IMR-90 (cell line): ENCODE results near the gene WDR11. TPM values are rescaled to one million over a fixed set of nuclear protein-coding genes. Genes with fewer than 3 reads are reported as not detected.
A peak's percentile ranks its signal among the peaks of the same experiment; 100 is the strongest.

ENCODE experiments used
- ATAC-seq: fragments of 200-7000 bp; cut with Tn5 transposase; 2 replicates; pipeline ENCODE4 v1.9.1; 2020; ENCODE audit warnings: low read depth, mild to moderate bottlenecking, moderate library complexity
- BruUV-seq: library from RNA; stranded (reverse); fragments of 400-500 nt; replicated peaks from 2 replicates; lab custom pipeline; 2021; lab: Mats Ljungman, UMichigan
- CTCF ChIA-PET: fragments of 300-600 bp; formaldehyde crosslinking; extraction: SDS; loops from one replicate; lab custom pipeline; 2021; ENCODE audit warnings: antibody characterized with exemption; lab: Yijun Ruan, JAX
- POLR2A ChIA-PET: fragments of 300-600 bp; sonication (Branson Sonifier 250); formaldehyde crosslinking; loops from one replicate; lab custom pipeline; 2022; ENCODE audit warnings: antibody characterized with exemption; ENCODE audit not compliant: unreplicated experiment; lab: Charles Lee
- DNase-seq: peaks from one replicate; pipeline ENCODE4 v3.0.0; 2013
- H2AFZ ChIP-seq: replicated peaks from 2 replicates; pipeline ENCODE3; 2013; ENCODE audit warnings: low read length, mild to moderate bottlenecking; ENCODE audit not compliant: poor library complexity
- H2AK5ac ChIP-seq: 2 replicates; pipeline ENCODE4 v1.6.1; 2013; ENCODE audit warnings: low read depth, low read length, inconsistent platforms
- H2AK9ac ChIP-seq: replicated peaks from 2 replicates; pipeline ENCODE3; 2013; ENCODE audit warnings: mild to moderate bottlenecking, low read depth, low read length, moderate library complexity; ENCODE audit not compliant: poor library complexity
- H2BK120ac ChIP-seq: 2 replicates; pipeline ENCODE4 v1.6.1; 2013; ENCODE audit warnings: low read depth, low read length, inconsistent platforms
- H2BK15ac ChIP-seq: 3 replicates; pipeline ENCODE4 v1.6.1; 2013; ENCODE audit warnings: low read depth, low read length, inconsistent platforms
- H2BK20ac ChIP-seq: 2 replicates; pipeline ENCODE4 v1.6.1; 2013; ENCODE audit warnings: low read depth, mild to moderate bottlenecking, inconsistent platforms, low read length, moderate library complexity
- H2BK5ac ChIP-seq: 2 replicates; pipeline ENCODE4 v1.6.1; 2013; ENCODE audit warnings: mild to moderate bottlenecking, low read depth, low read length, inconsistent platforms; ENCODE audit not compliant: poor library complexity, severe bottlenecking
- H3K14ac ChIP-seq: replicated peaks from 2 replicates; pipeline ENCODE4 v1.6.1; 2013; ENCODE audit warnings: low read depth, low read length, inconsistent platforms
- H3K18ac ChIP-seq: 2 replicates; pipeline ENCODE4 v1.6.1; 2013; ENCODE audit warnings: low read depth, low read length, control low read depth
- H3K23ac ChIP-seq: 2 replicates; pipeline ENCODE4 v1.6.1; 2013; ENCODE audit warnings: low read depth, low read length, inconsistent platforms
- H3K27ac ChIP-seq: 2 replicates; pipeline ENCODE4 v1.5.1; 2013; ENCODE audit warnings: mild to moderate bottlenecking, control low read depth, low read length; ENCODE audit not compliant: insufficient read depth
- H3K27me3 ChIP-seq: 2 replicates; pipeline ENCODE4 v1.6.1; 2013; ENCODE audit warnings: low read length; ENCODE audit not compliant: control insufficient read depth, insufficient read depth
- H3K36me3 ChIP-seq: 2 replicates; pipeline ENCODE4 v1.6.1; 2013; ENCODE audit warnings: low read length, mixed read lengths; ENCODE audit not compliant: control insufficient read depth, insufficient read depth
- H3K4ac ChIP-seq: 2 replicates; pipeline ENCODE4 v1.6.1; 2013; ENCODE audit warnings: low read depth, low read length, inconsistent platforms
- H3K4me1 ChIP-seq: 2 replicates; pipeline ENCODE4 v1.6.1; 2013; ENCODE audit warnings: low read length, mixed read lengths; ENCODE audit not compliant: control insufficient read depth, insufficient read depth
- H3K4me2 ChIP-seq: 2 replicates; pipeline ENCODE4 v1.6.1; 2013; ENCODE audit warnings: low read depth, mild to moderate bottlenecking, control low read depth, low read length, moderate library complexity
- H3K4me3 ChIP-seq: 2 replicates; pipeline ENCODE4 v1.5.1; 2013; ENCODE audit warnings: low read depth, mild to moderate bottlenecking, control low read depth, low read length, moderate library complexity; ENCODE audit not compliant: insufficient read depth
- H3K56ac ChIP-seq: 2 replicates; pipeline ENCODE4 v1.6.1; 2013; ENCODE audit warnings: low read length, inconsistent platforms; ENCODE audit not compliant: insufficient read depth; ENCODE audit errors: extremely low read depth
- H3K79me1 ChIP-seq, 2 experiments: 2 replicates each; pipeline ENCODE4 v1.6.1; 2013; ENCODE audit warnings: low read length in 2 of 2, inconsistent platforms in 1 of 2, low read depth in 1 of 2
- H3K9ac ChIP-seq: 2 replicates; pipeline ENCODE4 v1.6.1; 2013; ENCODE audit warnings: low read depth, low read length, control low read depth
- H3K9me1 ChIP-seq: 2 replicates; pipeline ENCODE4 v1.6.1; 2013; ENCODE audit warnings: low read length, inconsistent platforms; ENCODE audit not compliant: insufficient read depth
- H3K9me3 ChIP-seq: 2 replicates; pipeline ENCODE4 v1.6.1; 2013; ENCODE audit warnings: low read length; ENCODE audit not compliant: control insufficient read depth, insufficient read depth
- H4K20me1 ChIP-seq: 2 replicates; pipeline ENCODE4 v1.6.1; 2013; ENCODE audit warnings: low read length, inconsistent platforms; ENCODE audit not compliant: insufficient read depth
- H4K5ac ChIP-seq: 2 replicates; pipeline ENCODE4 v1.6.1; 2013; ENCODE audit warnings: mild to moderate bottlenecking, low read depth, low read length, control low read depth
- H4K8ac ChIP-seq, 2 experiments: 2 replicates each; pipeline ENCODE4 v1.6.1; 2013; ENCODE audit warnings: low read depth in 2 of 2, low read length in 2 of 2, control low read depth in 1 of 2, inconsistent platforms in 1 of 2
- H4K91ac ChIP-seq: 2 replicates; pipeline ENCODE4 v1.6.1; 2013; ENCODE audit warnings: low read depth, low read length, inconsistent platforms; ENCODE audit not compliant: insufficient read depth
- CTCF ChIP-seq: conservative IDR thresholded peaks from 2 replicates; pipeline ENCODE4 v1.5.1; 2012; ENCODE audit warnings: mild to moderate bottlenecking, low read depth, low read length, improper control_type of control experiment
- MAZ ChIP-seq: IDR thresholded peaks from 2 replicates; pipeline ENCODE4 v1.6.1; 2012; ENCODE audit warnings: low read depth, mild to moderate bottlenecking, low read length, improper control_type of control experiment, moderate library complexity, borderline replicate concordance
- WGBS, 2 experiments: methylation state at CpG; one replicate each; pipeline versions ENCODE4 v1.1.5 to v1.1.7; 2013; ENCODE audit warnings: missing lambda C conversion rate in 2 of 2; ENCODE audit not compliant: insufficient read length in 1 of 2; ENCODE audit errors: extremely low coverage in 2 of 2; 5-methylcytosine and 5-hydroxymethylcytosine counted together
- dilution Hi-C: fragments of 300-500 bp; cut with HindIII; formaldehyde crosslinking; loops from one replicate; pipeline ENCODE4 v1.14.3; 2018; ENCODE audit warnings: low sequenced_read_pairs; ENCODE audit not compliant: unreplicated experiment
- in situ Hi-C: fragments of 300-500 bp; cut with MboI; formaldehyde crosslinking; loops from 3 replicates; pipeline ENCODE4 v1.14.3; 2019; ENCODE audit warnings: low sequenced_read_pairs, inconsistent platforms, mixed read lengths
- intact Hi-C: fragments of 100-400 bp; cut with micrococcal nuclease; formaldehyde crosslinking; loops from 2 replicates; pipeline ENCODE4 v1.10.0; 2022
- polyA plus RNA-seq, 3 experiments: library from polyadenylated mRNA; depleted of rRNA; stranded (reverse); fragments of >200 nt; gene quantifications; 2 replicates each; pipeline ENCODE4 v1.2.3, GENCODE V29; 2012; ENCODE audit warnings: low replicate concordance in 1 of 3
- total RNA-seq: library from RNA; depleted of rRNA; stranded (reverse); fragments of >200 nt; gene quantifications from 2 replicates; pipeline ENCODE4 v1.2.3, GENCODE V29; 2012

WDR11 gene
- total and polyA plus RNA-seq, 2 of the 4 experiments (the other 2 are of a cell fraction), result 31.6 to 62.6 TPM

GRCh38 chr10:120824881-120825309 is 26.3 kb upstream of the WDR11 start:
- Histone ChIP-seq H3K4me2 (no peak overlapping the region), H3K14ac (no peak overlapping the region), H3K9ac (no peak overlapping the region), H4K5ac (no peak overlapping the region), H3K36me3 (no peaks in the 10 kb centered on the region), H3K56ac (no peak overlapping the region), H4K8ac (no peak overlapping the region), H4K91ac (no peak overlapping the region), H3K18ac (no peak overlapping the region), H3K4ac (no peak overlapping the region), H2BK120ac (no peak overlapping the region), H2BK15ac (no peak overlapping the region), H2AK9ac (no peak overlapping the region), H3K9me1 (no peaks in the 10 kb centered on the region), H3K9me3 (no peaks in the 10 kb centered on the region), H3K4me1 (no peaks in the 10 kb centered on the region), H2AK5ac (no peak overlapping the region), H3K79me1 (no peaks in the 10 kb centered on the region), H3K23ac (no peak overlapping the region), H3K27ac (no peak overlapping the region), H2AFZ (no peak overlapping the region), H2BK20ac (no peak overlapping the region), H4K20me1 (no peaks in the 10 kb centered on the region), H2BK5ac (no peak overlapping the region), H3K27me3 (no peaks in the 10 kb centered on the region), H3K4me3 (no peak overlapping the region)
- ATAC-seq, result no peak
- POLR2A ChIA-PET, result no interaction called here
- in situ Hi-C loops (no loop called here), dilution Hi-C loops (no loop called here), intact Hi-C loops (no loop called here)
- TF ChIP-seq CTCF (0 out of 2 replicates have a peak, but pooled peaks have one; percentile 17), MAZ (no peak)
- WGBS, 2 experiments, result 55% methylated on average over 6 of the region's 9 CpGs; no CpG with 5 or more reads in 1 of the 2 experiments
- DNase-seq, result no peak
- CTCF ChIA-PET, result no interaction called here
- no TSS peak for BruUV-seq
